ENCODE results near the gene SHISAL2A. TPM values are rescaled to one million over a fixed set of nuclear protein-coding genes. Genes with fewer than 3 reads are reported as not detected.

Gene SHISAL2A
- 0.16 TPM in 1 of 5 replicates, not detected in the others for total RNA-seq (2022; extraction: Qiagen RNA extraction; ENCODE audit: low read depth)

DNA sequence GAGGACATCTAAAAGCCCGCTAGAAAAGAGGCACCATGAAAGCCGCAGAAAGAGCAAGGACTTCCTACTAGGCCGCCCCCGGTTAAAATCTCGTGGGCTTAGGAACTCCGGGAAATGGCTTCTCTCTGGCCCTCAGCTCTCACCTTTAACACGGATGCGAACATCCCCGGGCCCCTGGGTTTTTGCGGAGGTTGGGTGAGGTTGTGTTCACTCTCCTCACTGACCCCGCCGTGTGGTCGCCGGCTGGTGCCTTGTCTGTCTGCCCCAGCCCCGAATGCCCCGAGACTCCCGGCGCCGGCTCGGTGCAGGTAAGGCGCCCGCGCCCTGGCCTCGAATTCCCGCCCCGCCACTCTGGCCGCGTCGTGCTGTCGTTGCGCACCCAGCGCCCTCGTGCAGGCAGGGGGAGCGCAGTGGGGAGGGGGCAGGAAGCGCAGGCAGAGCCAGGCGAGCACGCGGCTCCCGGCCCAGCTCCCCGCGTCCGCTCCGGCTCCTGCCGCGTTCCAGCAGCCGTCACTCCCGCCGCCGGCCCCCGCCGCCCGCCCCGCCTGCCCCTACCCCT, at the start of gene SHISAL2A:
Gene SHISAL2A, plus strand, starts transcription at position 437 of the 559 bp plus-strand sequence. CDS start 326 bp downstream, outside the sequence.

DNA sequence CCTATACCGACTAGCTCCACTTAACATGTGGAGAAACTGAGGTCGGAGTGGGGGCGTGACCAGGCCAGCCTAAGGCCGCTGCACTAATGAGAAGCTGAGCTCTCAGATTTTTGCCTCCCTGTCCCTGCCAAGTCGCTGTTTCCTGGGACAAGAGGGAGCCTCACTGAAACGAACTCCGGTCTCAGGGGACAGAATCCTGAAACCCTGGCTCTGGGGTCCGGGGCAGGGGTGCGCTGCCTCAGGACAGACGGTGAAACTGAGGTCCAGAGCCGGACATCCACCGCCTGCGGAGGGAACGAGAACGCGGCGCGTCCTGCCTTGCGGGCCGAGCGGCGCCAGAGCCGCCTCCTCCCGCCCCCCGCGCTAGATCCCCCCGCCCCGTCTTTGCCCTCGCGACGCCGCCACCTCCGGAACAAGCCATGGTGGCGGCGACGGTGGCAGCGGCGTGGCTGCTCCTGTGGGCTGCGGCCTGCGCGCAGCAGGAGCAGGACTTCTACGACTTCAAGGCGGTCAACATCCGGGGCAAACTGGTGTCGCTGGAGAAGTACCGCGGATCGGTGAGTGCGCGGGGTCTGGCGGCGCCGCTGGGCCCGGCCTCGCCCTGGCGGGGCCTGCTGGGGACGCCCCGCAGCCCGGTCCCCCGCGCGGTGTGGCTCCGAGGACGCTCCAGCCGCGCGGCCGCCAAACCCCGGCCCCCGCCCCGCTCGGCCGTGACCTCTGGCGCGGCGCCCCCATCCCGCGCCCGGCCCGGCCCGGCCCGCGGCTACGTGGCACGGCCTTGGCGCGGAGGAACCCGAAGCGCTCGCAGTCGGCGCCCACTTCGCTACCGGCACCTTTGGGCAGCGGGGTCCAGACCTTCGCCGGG, 30.7 kb upstream of the SHISAL2A start, which contains the start of gene GPX7:
Gene GPX7, plus strand, starts transcription at position 381 of the 865 bp plus-strand sequence. Its CDS starts 39 bp downstream, at position 420.

DNA sequence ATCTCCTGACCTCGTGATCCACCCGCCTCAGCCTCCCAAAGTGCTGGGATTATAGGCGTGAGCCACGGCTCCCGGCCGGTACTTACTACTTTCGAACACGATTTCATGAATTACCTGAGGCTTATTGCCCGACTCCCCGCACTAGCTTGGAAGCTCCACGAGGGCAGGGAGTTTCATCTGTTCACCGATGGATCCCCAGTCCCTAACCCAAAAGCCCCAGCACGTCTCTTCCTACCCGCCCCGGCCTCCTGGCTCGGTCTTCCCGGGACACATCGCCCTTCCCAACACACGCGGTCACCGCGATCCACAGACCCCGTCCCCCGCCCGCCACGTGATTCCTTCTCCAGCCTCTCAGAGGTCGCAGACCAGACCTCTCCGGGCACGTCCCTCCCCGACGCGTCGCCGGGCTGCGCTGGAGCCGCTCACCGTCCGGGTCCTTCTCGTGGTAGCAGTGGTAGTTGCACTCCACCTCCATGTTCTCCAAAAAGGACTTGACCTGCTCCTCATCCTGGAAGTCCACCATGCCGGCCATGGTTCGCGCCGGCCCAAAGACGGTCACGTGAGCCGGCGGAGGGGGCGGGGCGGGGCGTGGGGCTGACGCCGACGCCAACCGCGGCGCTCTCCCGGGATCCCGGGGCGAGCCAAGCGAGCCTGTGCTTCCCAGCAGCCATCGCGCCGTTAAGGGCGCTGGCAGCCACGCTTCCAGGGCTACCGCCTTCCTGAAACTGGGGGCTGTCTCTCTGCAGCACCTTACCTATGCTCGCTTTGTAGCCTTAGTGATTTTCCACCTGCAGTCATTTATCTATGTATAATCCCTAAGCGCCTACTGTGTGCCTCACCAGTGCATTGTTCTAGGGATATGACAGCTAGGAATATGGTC, 65.1 kb downstream of the SHISAL2A start, which contains the start of gene COA7:
Gene COA7, minus strand, starts transcription at position 553 of the 880 bp plus-strand sequence. Its CDS starts 21 bp downstream, at position 532.

Other genes starting within 250 kb of the SHISAL2A start
- gene ORC1, start 228.7 kb upstream of the SHISAL2A start, total RNA-seq (2022; extraction: Qiagen RNA extraction; ENCODE audit: low read depth), result 19.7 to 23.7 TPM (median 20.9 TPM) in 5 replicates
- 11.7 to 21.4 TPM (median 20.7 TPM) in 5 replicates for gene PRPF38A, start 228.6 kb upstream of the SHISAL2A start, total RNA-seq (2022; extraction: Qiagen RNA extraction; ENCODE audit: low read depth)
- gene TUT4, start 80.1 kb upstream of the SHISAL2A start, total RNA-seq (2022; extraction: Qiagen RNA extraction; ENCODE audit: low read depth), result 15.3 to 18.2 TPM (median 17.2 TPM) in 5 replicates
- not detected in 5 replicates for gene GPX7, start 30.8 kb upstream of the SHISAL2A start, total RNA-seq (2022; extraction: Qiagen RNA extraction; ENCODE audit: low read depth)
- 19.4 to 25.1 TPM (median 24.6 TPM) in 5 replicates for gene COA7, start 65.2 kb downstream of the SHISAL2A start, total RNA-seq (2022; extraction: Qiagen RNA extraction; ENCODE audit: low read depth)
- gene ZYG11B, start 93.3 kb downstream of the SHISAL2A start, total RNA-seq (2022; extraction: Qiagen RNA extraction; ENCODE audit: low read depth), result 3.7 to 7.0 TPM (median 5.8 TPM) in 5 replicates
- gene ZYG11A, start 209.6 kb downstream of the SHISAL2A start, total RNA-seq (2022; extraction: Qiagen RNA extraction; ENCODE audit: low read depth), result 2.3 to 3.2 TPM (median 2.6 TPM) in 5 replicates